ENCODE measurements around the gene TTYH2.

DNA sequence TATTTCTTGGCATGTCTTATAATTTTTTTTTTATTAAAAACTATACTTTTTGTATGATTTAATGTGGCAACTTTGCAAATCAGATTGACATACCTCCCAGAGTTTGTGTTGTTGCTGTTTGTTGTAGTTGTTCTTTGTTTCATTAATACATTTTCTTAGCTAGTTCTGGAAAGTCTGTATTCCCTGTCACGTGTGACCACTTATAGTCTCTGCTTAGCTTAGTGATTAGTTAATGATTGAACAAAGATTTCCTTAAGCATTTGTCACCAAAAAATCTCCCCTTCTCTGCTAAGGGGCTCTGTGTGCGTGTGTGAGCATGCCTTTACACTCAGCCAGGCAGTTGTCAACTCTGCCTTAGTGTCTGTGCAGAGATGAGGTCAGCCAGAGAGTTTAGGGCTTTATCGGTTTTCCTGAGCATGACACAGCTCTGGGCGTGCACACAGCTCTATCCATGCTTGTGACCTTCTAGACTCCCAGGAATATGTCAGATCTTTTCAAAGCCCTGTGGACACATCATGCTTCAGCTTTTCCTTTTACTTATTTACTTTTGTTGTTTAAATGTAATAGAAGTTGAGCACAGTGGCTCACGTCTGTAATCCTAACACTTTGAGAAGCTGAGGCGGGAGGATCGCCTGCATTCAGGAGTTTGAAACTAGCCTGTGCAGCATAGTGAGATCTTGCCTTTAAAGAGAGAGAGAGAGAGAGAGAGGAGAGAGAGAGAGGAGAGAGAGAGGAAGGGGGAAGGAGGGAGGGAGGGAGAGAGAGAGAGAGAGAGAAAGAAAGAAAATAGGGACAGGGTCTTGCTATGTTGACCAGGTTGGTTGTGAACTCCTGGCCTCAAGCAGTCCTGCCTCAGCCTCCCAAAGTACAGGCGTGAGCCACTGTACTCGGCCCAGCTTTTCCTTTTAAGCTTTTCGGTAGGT is 82.5 kb downstream of the TTYH2 start:
- TF ChIP-seq CTCF (conservative IDR thresholded peaks at IDR 0.05) = no peak
- no peak for TF ChIP-seq ZFX (IDR thresholded peaks at IDR 0.05)

Measured in C4-2B (cell line).